GM12892 (cell line): Measurements from ENCODE around the gene ZPR1.
"Not testable (repeated sequence)": the region's sequence is repeated elsewhere in the genome, so short reads cannot be mapped to it uniquely, and the experiment has no call there.

Experiments
- DNase-seq: peaks from one replicate; pipeline ENCODE4 v3.0.0; 2011; ENCODE audit not compliant: insufficient read length
- FAIRE-seq: peaks from 2 replicates; lab custom pipeline; 2011; peaks lifted over from hg19 to GRCh38; lab: Jason Lieb, UNC
- POLR2A ChIP-seq: IDR thresholded peaks from 2 replicates; pipeline ENCODE4 v1.6.1; 2011; ENCODE audit warnings: low read depth, low read length, control low read depth
- POLR2AphosphoS5 ChIP-seq: IDR thresholded peaks from 2 replicates; pipeline ENCODE4 v1.6.1; 2011; ENCODE audit warnings: low read depth, low read length, control low read depth
- TAF1 ChIP-seq: IDR thresholded peaks from 2 replicates; pipeline ENCODE4 v1.6.1; 2011; ENCODE audit warnings: low read depth, mild to moderate bottlenecking, control low read depth, low read length, borderline replicate concordance

The ZPR1 gene

GRCh38 chr11:116814502-116814901 is 26.7 kb upstream of the ZPR1 start:
- TF ChIP-seq POLR2AphosphoS5 = no peak
- TF ChIP-seq TAF1 = no peak
- TF ChIP-seq POLR2A = no peak
- DNase-seq (no peak), FAIRE-seq (no peak)

DNA sequence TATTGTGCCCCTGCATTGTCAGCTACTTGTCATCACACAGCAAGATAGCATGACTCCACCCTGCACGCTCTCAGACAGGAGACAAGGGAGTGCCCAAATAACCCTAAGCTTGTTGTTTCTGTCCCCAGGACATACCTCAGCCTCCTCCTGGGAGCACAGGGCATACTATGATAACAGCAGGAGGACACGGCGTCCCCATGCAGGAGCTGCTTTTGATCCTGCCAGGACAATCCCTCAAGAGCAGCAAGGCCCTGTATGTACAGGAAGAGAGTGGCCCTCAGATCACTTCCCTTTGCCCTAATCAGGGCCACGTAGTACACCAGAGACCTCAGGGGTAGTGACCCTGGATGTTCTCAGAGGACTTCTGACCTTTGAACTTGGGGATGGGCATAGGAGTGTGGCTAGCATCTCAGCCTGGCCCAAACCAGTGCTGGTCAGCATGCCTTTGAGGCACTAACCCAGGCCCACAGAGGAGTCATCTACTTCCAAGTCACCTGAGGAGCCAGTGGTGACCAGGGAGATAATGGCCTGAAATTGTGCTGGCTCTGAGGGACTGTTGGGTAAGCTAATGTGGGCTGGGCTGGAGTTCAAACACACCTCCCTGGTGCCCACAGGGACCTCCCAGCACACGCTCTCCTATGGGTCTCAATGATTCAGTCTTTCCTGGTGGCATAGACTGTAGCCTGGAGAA is 26.1 kb upstream of the ZPR1 start:
- no peak for FAIRE-seq
- no peak for TF ChIP-seq POLR2A
- TF ChIP-seq POLR2AphosphoS5 = no peak
- TF ChIP-seq TAF1 = no peak
- DNase-seq = no peak

DNA sequence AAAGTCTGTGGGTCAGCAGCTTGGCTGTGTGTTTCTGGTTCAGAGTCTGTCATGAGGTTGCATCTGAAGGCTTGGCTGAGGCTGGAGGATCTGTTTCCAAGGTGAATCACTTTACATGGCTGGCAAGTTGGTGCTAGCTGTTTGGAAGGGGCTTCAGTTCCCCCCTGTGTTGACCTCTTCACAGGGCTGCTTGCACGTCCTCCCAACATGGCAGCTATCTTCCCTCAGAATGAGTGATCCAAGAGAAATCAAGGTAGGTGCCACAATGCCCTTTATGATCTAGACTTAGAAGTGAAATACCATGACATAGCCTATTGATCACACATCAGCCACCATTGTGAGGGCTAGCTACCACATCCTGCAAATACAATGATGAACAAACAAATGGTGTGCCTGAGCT is 25.3 kb upstream of the ZPR1 start:
- FAIRE-seq (peak; percentile 67), DNase-seq (no peak)
- no peak for TF ChIP-seq POLR2A
- TF ChIP-seq POLR2AphosphoS5 = no peak
- no peak for TF ChIP-seq TAF1

DNA sequence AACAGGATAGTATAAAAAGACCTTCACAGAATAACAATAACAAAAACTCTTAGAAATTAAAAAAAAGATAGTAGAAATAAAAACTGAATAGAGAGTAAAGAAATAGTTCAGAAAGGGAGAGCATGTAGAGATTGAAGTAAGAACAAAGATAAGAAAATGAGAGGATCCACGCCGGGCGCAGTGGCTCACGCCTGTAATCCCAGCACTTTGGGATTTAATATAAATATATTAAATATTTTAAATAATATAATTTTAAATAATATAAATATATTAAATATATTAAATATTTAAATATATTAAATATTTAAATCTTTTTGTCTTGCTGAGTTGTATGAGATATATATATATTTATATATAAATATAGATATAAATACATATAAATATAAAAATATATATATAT is 24.3 kb upstream of the ZPR1 start:
- FAIRE-seq (no peak), DNase-seq (no peak)
- TF ChIP-seq TAF1 (no peak), POLR2AphosphoS5 (no peak), POLR2A (no peak)

- peak; percentile 9 for FAIRE-seq
- DNase-seq = no peak
- no peak for TF ChIP-seq POLR2A
- TF ChIP-seq TAF1 = no peak
- no peak for TF ChIP-seq POLR2AphosphoS5
Measured at GRCh38 chr11:116811194-116811593, 23.4 kb upstream of the ZPR1 start.

- no peak for TF ChIP-seq TAF1
- TF ChIP-seq POLR2A = no peak
- no peak for TF ChIP-seq POLR2AphosphoS5
- DNase-seq (no peak), FAIRE-seq (no peak)
Measured at GRCh38 chr11:116808262-116809175, 20.7 kb upstream of the ZPR1 start.

- TF ChIP-seq POLR2AphosphoS5 (no peak), POLR2A (no peak), TAF1 (no peak)
Measured at GRCh38 chr11:116807601-116808261, 19.9 kb upstream of the ZPR1 start.

DNA sequence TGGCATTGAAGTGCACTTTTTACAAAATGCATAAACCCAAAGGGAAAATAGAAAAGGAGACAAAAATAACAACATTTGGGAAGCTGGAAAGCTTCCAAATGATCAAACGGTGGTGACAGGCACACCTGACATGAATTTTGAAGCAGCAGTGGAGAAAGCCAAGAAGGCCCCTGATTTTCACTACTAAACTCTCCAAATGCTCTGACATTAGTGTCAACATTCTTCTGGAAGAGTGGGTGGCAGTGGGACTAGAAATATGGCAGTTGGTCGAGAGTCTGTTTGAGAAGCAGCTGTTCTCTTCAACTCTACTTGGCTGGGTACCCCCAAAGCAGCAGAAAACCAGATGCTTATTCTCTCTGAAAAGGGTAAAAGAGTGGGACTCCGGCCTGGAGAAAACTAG is 16.2 kb upstream of the ZPR1 start:
- FAIRE-seq (no peak), DNase-seq (no peak)
- TF ChIP-seq POLR2A = no peak
- no peak for TF ChIP-seq TAF1
- TF ChIP-seq POLR2AphosphoS5 = no peak

More at GRCh38 chr11:116807601-116808261, 19.9 kb upstream of the ZPR1 start:
- no peak for DNase-seq
- FAIRE-seq = no peak

GRCh38 chr11:116801662-116802061 is 13.8 kb upstream of the ZPR1 start:
- not testable (repeated sequence) for FAIRE-seq, DNase-seq

GRCh38 chr11:116800610-116801009 is 12.8 kb upstream of the ZPR1 start:
- DNase-seq (no peak), FAIRE-seq (no peak)
- no peak for TF ChIP-seq POLR2A
- TF ChIP-seq TAF1 = no peak
- TF ChIP-seq POLR2AphosphoS5 = no peak

GRCh38 chr11:116798368-116798767 is 10.5 kb upstream of the ZPR1 start:
- FAIRE-seq (no peak), DNase-seq (no peak)
- TF ChIP-seq POLR2A (no peak), POLR2AphosphoS5 (no peak), TAF1 (no peak)
